ENCODE measurements around the gene KAZN. TPM values are rescaled to one million over a fixed set of nuclear protein-coding genes. Genes with fewer than 3 reads are reported as not detected.

Gene KAZN
- polyA plus RNA-seq, 1 donor from 2014 or later, result 20.6 TPM

DNA sequence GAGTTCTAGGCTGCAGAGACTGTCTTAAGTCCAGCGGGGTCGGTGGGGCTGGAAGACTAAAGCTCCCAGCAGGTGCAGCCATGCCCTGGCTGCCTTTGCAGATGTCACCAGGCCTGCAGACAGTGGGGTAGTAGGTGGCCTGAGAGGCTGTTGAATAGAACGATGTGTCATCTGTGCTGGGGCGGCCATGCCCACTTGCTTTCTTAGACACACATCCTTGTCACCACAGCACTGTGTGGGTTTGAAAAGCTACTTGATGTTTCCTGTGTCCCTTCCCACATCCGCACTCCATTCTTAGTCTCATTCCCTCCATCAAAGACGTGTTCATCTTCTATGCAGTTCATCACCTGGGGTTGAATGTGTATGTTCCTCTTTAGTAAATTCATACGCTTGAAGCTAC is 370.5 kb downstream of the KAZN start:
- Histone ChIP-seq H4K20me1 (ENCODE audit: insufficient read depth) (no peaks in the 10 kb centered on the region), H3F3A (ENCODE audit: insufficient read depth, low read length, poor library complexity, severe bottlenecking) (no peaks in the 10 kb centered on the region), H3K9me3 (ENCODE audit: low read length) (peaks cover 4% of the 10 kb centered on the region), H2AFZ (ENCODE audit: low read depth, low read length) (no peak overlapping the region), H3K9me2 (ENCODE audit: insufficient read depth, low read length) (no peaks in the 10 kb centered on the region), H3K27me3 (ENCODE audit: insufficient read depth, low read depth, low read length) (no peaks in the 10 kb centered on the region), H3K79me2 (replicated peaks; ENCODE audit: insufficient read depth, low read length) (no peaks in the 10 kb centered on the region), H3K9ac (ENCODE audit: low read length) (no peak overlapping the region), H3K4me3 (ENCODE audit: low read length) (no peak overlapping the region), H3K27ac (ENCODE audit: low read length) (no peak overlapping the region), H3K36me3 (ENCODE audit: insufficient read depth, low read length) (no peaks in the 10 kb centered on the region), H3K4me2 (ENCODE audit: low read length) (no peak overlapping the region)
- no peak for TF ChIP-seq MXI1 (conservative IDR thresholded peaks at IDR 0.05; ENCODE audit: poor library complexity, severe bottlenecking)
- TF ChIP-seq, protein P1, sequence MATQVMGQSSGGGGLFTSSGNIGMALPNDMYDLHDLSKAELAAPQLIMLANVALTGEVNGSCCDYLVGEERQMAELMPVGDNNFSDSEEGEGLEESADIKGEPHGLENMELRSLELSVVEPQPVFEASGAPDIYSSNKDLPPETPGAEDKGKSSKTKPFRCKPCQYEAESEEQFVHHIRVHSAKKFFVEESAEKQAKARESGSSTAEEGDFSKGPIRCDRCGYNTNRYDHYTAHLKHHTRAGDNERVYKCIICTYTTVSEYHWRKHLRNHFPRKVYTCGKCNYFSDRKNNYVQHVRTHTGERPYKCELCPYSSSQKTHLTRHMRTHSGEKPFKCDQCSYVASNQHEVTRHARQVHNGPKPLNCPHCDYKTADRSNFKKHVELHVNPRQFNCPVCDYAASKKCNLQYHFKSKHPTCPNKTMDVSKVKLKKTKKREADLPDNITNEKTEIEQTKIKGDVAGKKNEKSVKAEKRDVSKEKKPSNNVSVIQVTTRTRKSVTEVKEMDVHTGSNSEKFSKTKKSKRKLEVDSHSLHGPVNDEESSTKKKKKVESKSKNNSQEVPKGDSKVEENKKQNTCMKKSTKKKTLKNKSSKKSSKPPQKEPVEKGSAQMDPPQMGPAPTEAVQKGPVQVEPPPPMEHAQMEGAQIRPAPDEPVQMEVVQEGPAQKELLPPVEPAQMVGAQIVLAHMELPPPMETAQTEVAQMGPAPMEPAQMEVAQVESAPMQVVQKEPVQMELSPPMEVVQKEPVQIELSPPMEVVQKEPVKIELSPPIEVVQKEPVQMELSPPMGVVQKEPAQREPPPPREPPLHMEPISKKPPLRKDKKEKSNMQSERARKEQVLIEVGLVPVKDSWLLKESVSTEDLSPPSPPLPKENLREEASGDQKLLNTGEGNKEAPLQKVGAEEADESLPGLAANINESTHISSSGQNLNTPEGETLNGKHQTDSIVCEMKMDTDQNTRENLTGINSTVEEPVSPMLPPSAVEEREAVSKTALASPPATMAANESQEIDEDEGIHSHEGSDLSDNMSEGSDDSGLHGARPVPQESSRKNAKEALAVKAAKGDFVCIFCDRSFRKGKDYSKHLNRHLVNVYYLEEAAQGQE (IDR thresholded peaks at IDR 0.05; ENCODE audit: borderline replicate concordance), result no peak
- no peak for TF ChIP-seq SMC3 (conservative IDR thresholded peaks at IDR 0.05; ENCODE audit: poor library complexity)
- TF ChIP-seq, protein P2, sequence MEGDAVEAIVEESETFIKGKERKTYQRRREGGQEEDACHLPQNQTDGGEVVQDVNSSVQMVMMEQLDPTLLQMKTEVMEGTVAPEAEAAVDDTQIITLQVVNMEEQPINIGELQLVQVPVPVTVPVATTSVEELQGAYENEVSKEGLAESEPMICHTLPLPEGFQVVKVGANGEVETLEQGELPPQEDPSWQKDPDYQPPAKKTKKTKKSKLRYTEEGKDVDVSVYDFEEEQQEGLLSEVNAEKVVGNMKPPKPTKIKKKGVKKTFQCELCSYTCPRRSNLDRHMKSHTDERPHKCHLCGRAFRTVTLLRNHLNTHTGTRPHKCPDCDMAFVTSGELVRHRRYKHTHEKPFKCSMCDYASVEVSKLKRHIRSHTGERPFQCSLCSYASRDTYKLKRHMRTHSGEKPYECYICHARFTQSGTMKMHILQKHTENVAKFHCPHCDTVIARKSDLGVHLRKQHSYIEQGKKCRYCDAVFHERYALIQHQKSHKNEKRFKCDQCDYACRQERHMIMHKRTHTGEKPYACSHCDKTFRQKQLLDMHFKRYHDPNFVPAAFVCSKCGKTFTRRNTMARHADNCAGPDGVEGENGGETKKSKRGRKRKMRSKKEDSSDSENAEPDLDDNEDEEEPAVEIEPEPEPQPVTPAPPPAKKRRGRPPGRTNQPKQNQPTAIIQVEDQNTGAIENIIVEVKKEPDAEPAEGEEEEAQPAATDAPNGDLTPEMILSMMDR (IDR thresholded peaks at IDR 0.05; ENCODE audit: poor library complexity, severe bottlenecking), result no peak
- no peak for TF ChIP-seq EZH2 (IDR thresholded peaks at IDR 0.05; ENCODE audit: borderline replicate concordance, insufficient read depth, low read length, poor library complexity, severe bottlenecking)
- no peak for TF ChIP-seq TAF1 (IDR thresholded peaks at IDR 0.05; ENCODE audit: low read depth)
- TF ChIP-seq RAD21 (conservative IDR thresholded peaks at IDR 0.05), result no peak
- no peak for TF ChIP-seq EP300 (conservative IDR thresholded peaks at IDR 0.05; ENCODE audit: poor library complexity, severe bottlenecking)
- no peak for TF ChIP-seq POLR2AphosphoS5 (IDR thresholded peaks at IDR 0.05)

DNA sequence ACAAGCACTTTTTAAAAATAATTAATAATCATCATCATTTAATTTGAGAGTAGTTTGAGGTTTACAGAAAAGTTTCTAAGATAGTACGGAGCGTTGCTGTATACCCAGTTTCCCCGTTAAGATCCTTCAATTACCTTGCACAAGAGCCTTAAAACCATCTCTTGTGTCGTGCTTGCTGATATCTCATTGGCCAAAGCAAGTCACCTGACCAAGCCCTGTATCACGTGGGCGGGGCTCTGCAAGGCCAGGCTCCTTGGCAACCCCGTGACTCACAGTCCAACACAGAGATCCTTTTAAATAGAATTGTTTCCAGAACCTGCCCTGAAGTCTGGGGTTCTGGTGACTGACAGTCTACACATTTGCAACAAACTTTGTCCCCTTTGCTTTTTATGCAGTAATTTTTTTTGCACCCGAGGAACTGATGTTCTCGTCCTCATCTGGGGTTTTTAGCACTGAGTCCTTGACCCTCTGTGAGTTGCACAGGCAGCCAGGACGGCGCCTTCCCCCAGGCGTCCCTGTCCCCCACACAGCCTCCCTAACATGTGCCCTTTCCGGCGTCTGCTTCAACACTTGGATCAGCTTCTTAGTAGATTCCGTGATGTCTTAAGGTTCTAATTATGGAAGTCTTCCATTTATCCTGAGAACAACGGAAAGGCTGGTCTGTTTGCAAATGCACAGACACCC is 371.8 kb downstream of the KAZN start:
- Histone ChIP-seq H3K4me2 (ENCODE audit: low read length) (no peak overlapping the region), H2AFZ (ENCODE audit: low read depth, low read length) (no peak overlapping the region), H3K9ac (ENCODE audit: low read length) (no peak overlapping the region)

More for the DNA sequence above, 371.8 kb downstream of the KAZN start:
- Histone ChIP-seq H3K79me2 (replicated peaks; ENCODE audit: insufficient read depth, low read length) (no peaks in the 10 kb centered on the region), H3K36me3 (ENCODE audit: insufficient read depth, low read length) (no peaks in the 10 kb centered on the region), H3K9me2 (ENCODE audit: insufficient read depth, low read length) (no peaks in the 10 kb centered on the region), H3K27ac (ENCODE audit: low read length) (no peak overlapping the region), H3F3A (ENCODE audit: insufficient read depth, low read length, poor library complexity, severe bottlenecking) (no peaks in the 10 kb centered on the region), H3K4me3 (ENCODE audit: low read length) (no peak overlapping the region), H3K9me3 (ENCODE audit: low read length) (peaks cover 4% of the 10 kb centered on the region), H3K27me3 (ENCODE audit: insufficient read depth, low read depth, low read length) (no peaks in the 10 kb centered on the region), H4K20me1 (ENCODE audit: insufficient read depth) (no peaks in the 10 kb centered on the region)
- TF ChIP-seq EP300 (conservative IDR thresholded peaks at IDR 0.05; ENCODE audit: poor library complexity, severe bottlenecking) (no peak), RAD21 (conservative IDR thresholded peaks at IDR 0.05) (no peak), EZH2 (IDR thresholded peaks at IDR 0.05; ENCODE audit: borderline replicate concordance, insufficient read depth, low read length, poor library complexity, severe bottlenecking) (no peak), SMC3 (conservative IDR thresholded peaks at IDR 0.05; ENCODE audit: poor library complexity) (no peak), TAF1 (IDR thresholded peaks at IDR 0.05; ENCODE audit: low read depth) (no peak), MXI1 (conservative IDR thresholded peaks at IDR 0.05; ENCODE audit: poor library complexity, severe bottlenecking) (no peak), POLR2AphosphoS5 (IDR thresholded peaks at IDR 0.05) (no peak)
- TF ChIP-seq, protein P1 (IDR thresholded peaks at IDR 0.05; ENCODE audit: borderline replicate concordance), result no peak
- TF ChIP-seq, protein P2 (IDR thresholded peaks at IDR 0.05; ENCODE audit: poor library complexity, severe bottlenecking), result no peak
